ENCODE results near the gene P3H2. TPM values are rescaled to one million over a fixed set of nuclear protein-coding genes. Genes with fewer than 3 reads are reported as not detected.

Gene P3H2
- total RNA-seq, 1 experiment from 2014 or later = 82.2 TPM

GRCh38 chr3:190048932-190049441 lies 71.7 kb downstream of the P3H2 start:
- ChIA-PET POLR2A (no interaction called here), CTCF (interaction anchor here (0.6 kb wide), 1 partner anchor 29 kb away, joined by 3 read pairs; no protein-coding TSS in a partner anchor)
- no TSS peak for BruUV-seq (replicated peaks)
- Histone ChIP-seq H3K4me3 (ENCODE audit: low read depth in 2 of 2, low read length in 2 of 2) (peak overlapping the region in 1 of 2 experiments; percentile 35; a peak in 2 of 4 replicates), H3K36me3 (ENCODE audit: control insufficient read depth, insufficient read depth, low read length) (no peaks in the 10 kb centered on the region), H3K27ac (ENCODE audit: low read length) (peak overlapping the region; percentile 64), H3K4me1 (ENCODE audit: control insufficient read depth, insufficient read depth, low read length) (peaks cover 25% of the 10 kb centered on the region), H3K9me3 (ENCODE audit: control insufficient read depth, insufficient read depth, low read depth, low read length) (no peaks in the 10 kb centered on the region), H3K27me3 (ENCODE audit: control insufficient read depth, insufficient read depth, low read length) (no peaks in the 10 kb centered on the region)
- TF ChIP-seq TCF7L2 (IDR thresholded peaks at IDR 0.05; ENCODE audit: low read depth, low read length) = no peak
- TF ChIP-seq, protein P1, sequence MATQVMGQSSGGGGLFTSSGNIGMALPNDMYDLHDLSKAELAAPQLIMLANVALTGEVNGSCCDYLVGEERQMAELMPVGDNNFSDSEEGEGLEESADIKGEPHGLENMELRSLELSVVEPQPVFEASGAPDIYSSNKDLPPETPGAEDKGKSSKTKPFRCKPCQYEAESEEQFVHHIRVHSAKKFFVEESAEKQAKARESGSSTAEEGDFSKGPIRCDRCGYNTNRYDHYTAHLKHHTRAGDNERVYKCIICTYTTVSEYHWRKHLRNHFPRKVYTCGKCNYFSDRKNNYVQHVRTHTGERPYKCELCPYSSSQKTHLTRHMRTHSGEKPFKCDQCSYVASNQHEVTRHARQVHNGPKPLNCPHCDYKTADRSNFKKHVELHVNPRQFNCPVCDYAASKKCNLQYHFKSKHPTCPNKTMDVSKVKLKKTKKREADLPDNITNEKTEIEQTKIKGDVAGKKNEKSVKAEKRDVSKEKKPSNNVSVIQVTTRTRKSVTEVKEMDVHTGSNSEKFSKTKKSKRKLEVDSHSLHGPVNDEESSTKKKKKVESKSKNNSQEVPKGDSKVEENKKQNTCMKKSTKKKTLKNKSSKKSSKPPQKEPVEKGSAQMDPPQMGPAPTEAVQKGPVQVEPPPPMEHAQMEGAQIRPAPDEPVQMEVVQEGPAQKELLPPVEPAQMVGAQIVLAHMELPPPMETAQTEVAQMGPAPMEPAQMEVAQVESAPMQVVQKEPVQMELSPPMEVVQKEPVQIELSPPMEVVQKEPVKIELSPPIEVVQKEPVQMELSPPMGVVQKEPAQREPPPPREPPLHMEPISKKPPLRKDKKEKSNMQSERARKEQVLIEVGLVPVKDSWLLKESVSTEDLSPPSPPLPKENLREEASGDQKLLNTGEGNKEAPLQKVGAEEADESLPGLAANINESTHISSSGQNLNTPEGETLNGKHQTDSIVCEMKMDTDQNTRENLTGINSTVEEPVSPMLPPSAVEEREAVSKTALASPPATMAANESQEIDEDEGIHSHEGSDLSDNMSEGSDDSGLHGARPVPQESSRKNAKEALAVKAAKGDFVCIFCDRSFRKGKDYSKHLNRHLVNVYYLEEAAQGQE (IDR thresholded peaks at IDR 0.05; ENCODE audit: insufficient read depth in 1 of 2, low read depth in 2 of 2, low read length in 1 of 2) = no peak
- TF ChIP-seq SIN3A (IDR thresholded peaks at IDR 0.05; ENCODE audit: borderline replicate concordance, insufficient read depth, low read depth, low read length) = no peak
- TF ChIP-seq CTCF (IDR thresholded peaks at IDR 0.05) = no peak
- TF ChIP-seq POLR2AphosphoS5 (IDR thresholded peaks at IDR 0.05; ENCODE audit: low read depth, low read length) = no peak
- ATAC-seq (peak; percentile 43), DNase-seq (ENCODE audit: low read depth, low spot score) (no peak)
- intact Hi-C loops (cut with micrococcal nuclease; ENCODE audit: unreplicated experiment) = no loop called here
- in situ Hi-C loops (cut with HindIII; ENCODE audit: low pct_unique_long_range_greater_than_20kb, low sequenced_read_pairs) = no loop called here

DNA sequence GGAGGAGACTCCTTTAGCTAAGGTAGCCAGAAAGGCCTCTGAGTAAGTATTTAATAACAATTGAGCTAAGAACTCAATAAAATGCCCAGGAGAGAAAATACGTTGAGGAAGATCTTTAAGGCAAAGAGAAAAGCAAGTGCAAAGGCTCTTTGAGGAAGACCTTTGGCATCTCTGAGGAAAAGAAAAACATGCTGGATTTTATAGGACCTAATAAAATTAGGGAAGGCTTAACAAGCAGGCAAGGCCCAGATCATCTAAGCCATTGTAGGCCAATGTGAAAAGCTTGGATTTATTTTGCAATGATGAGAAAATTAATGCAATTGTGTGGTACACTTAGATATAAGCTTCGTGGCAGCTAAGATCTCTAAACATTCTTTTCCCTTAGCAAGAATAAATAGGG lies 75.7 kb downstream of the P3H2 start:
- Histone ChIP-seq H3K9me3 (ENCODE audit: control insufficient read depth, insufficient read depth, low read depth, low read length) (no peaks in the 10 kb centered on the region), H3K36me3 (ENCODE audit: control insufficient read depth, insufficient read depth, low read length) (no peaks in the 10 kb centered on the region), H3K4me3 (ENCODE audit: low read depth in 2 of 2, low read length in 2 of 2) (no peak overlapping the region), H3K4me1 (ENCODE audit: control insufficient read depth, insufficient read depth, low read length) (peaks cover 53% of the 10 kb centered on the region), H3K27me3 (ENCODE audit: control insufficient read depth, insufficient read depth, low read length) (no peaks in the 10 kb centered on the region), H3K27ac (ENCODE audit: low read length) (peak overlapping the region; percentile 46)
- CTCF ChIA-PET = no interaction called here
- BruUV-seq (replicated peaks) = no TSS peak
- DNase-seq (ENCODE audit: low read depth, low spot score) = no peak
- intact Hi-C loops (cut with micrococcal nuclease; ENCODE audit: unreplicated experiment) (no loop called here), in situ Hi-C loops (cut with HindIII; ENCODE audit: low pct_unique_long_range_greater_than_20kb, low sequenced_read_pairs) (no loop called here)
- POLR2A ChIA-PET = interaction anchor here (0.7 kb wide), 1 partner anchor 9 kb away, joined by 3 read pairs; no protein-coding TSS in a partner anchor
- TF ChIP-seq CTCF (IDR thresholded peaks at IDR 0.05) (no peak), TCF7L2 (IDR thresholded peaks at IDR 0.05; ENCODE audit: low read depth, low read length) (no peak), SIN3A (IDR thresholded peaks at IDR 0.05; ENCODE audit: borderline replicate concordance, insufficient read depth, low read depth, low read length) (no peak), POLR2AphosphoS5 (IDR thresholded peaks at IDR 0.05; ENCODE audit: low read depth, low read length) (no peak)
- TF ChIP-seq, protein P1 (IDR thresholded peaks at IDR 0.05; ENCODE audit: insufficient read depth in 1 of 2, low read depth in 2 of 2, low read length in 1 of 2) = no peak
- ATAC-seq = no peak; the same call in 1 of the 2 replicates

Measured in Panc1 (cell line).